ENCODE data around the gene ALPI. TPM values are rescaled to one million over a fixed set of nuclear protein-coding genes. Genes with fewer than 3 reads are reported as not detected.
A peak's percentile ranks its signal among the peaks of the same experiment; 100 is the strongest.

The ALPI gene
- total RNA-seq, 1 donor from 2014 or later = not detected

GRCh38 chr2:232503809-232504323 lies 47.9 kb downstream of the ALPI start:
- peak overlapping the region; percentile 36 to 51 for H3K4me3 ChIP-seq
- no peaks in the 10 kb centered on the region for H3K27me3 ChIP-seq
- DNase-seq (ENCODE audit: extremely low spot score in 2 of 2) = no peak
- no peaks in the 10 kb centered on the region for H3K9me3 ChIP-seq
- H3K4me1 ChIP-seq = peaks cover 16% of the 10 kb centered on the region
- H3K36me3 ChIP-seq = no peaks in the 10 kb centered on the region
- H3K27ac ChIP-seq = no peak overlapping the region
- intact Hi-C loops (cut with DNase I) = no loop called here
- TF ChIP-seq POLR2A (IDR thresholded peaks at IDR 0.05) (no peak), POLR2AphosphoS5 (IDR thresholded peaks at IDR 0.05; ENCODE audit: insufficient read depth in 1 of 2, low read depth in 1 of 2) (no peak)
- TF ChIP-seq, protein P1, sequence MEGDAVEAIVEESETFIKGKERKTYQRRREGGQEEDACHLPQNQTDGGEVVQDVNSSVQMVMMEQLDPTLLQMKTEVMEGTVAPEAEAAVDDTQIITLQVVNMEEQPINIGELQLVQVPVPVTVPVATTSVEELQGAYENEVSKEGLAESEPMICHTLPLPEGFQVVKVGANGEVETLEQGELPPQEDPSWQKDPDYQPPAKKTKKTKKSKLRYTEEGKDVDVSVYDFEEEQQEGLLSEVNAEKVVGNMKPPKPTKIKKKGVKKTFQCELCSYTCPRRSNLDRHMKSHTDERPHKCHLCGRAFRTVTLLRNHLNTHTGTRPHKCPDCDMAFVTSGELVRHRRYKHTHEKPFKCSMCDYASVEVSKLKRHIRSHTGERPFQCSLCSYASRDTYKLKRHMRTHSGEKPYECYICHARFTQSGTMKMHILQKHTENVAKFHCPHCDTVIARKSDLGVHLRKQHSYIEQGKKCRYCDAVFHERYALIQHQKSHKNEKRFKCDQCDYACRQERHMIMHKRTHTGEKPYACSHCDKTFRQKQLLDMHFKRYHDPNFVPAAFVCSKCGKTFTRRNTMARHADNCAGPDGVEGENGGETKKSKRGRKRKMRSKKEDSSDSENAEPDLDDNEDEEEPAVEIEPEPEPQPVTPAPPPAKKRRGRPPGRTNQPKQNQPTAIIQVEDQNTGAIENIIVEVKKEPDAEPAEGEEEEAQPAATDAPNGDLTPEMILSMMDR (IDR thresholded peaks at IDR 0.05) = no peak

GRCh38 chr2:232504438-232504837 lies 48.5 kb downstream of the ALPI start:
- Histone ChIP-seq H3K9me3 (no peaks in the 10 kb centered on the region), H3K4me1 (peaks cover 16% of the 10 kb centered on the region), H3K36me3 (no peaks in the 10 kb centered on the region), H3K27me3 (no peaks in the 10 kb centered on the region), H3K4me3 (no peak overlapping the region), H3K27ac (no peak overlapping the region)
- intact Hi-C loops (cut with DNase I) = no loop called here
- TF ChIP-seq POLR2AphosphoS5 (IDR thresholded peaks at IDR 0.05; ENCODE audit: insufficient read depth in 1 of 2, low read depth in 1 of 2) = no peak
- TF ChIP-seq, protein P1 (IDR thresholded peaks at IDR 0.05) = no peak
- TF ChIP-seq POLR2A (IDR thresholded peaks at IDR 0.05) = no peak
- DNase-seq (ENCODE audit: extremely low spot score in 2 of 2) = no peak

- Histone ChIP-seq H3K27ac (no peak overlapping the region), H3K9me3 (no peaks in the 10 kb centered on the region), H3K27me3 (no peaks in the 10 kb centered on the region), H3K4me3 (no peak overlapping the region), H3K4me1 (peaks cover 16% of the 10 kb centered on the region), H3K36me3 (no peaks in the 10 kb centered on the region)
- TF ChIP-seq, protein P1 (IDR thresholded peaks at IDR 0.05) = no peak
- no peak for TF ChIP-seq POLR2AphosphoS5 (IDR thresholded peaks at IDR 0.05; ENCODE audit: insufficient read depth in 1 of 2, low read depth in 1 of 2)
- intact Hi-C loops (cut with DNase I) = no loop called here
- no peak for DNase-seq (ENCODE audit: extremely low spot score in 2 of 2)
These were observed 49.9 kb downstream of the ALPI start for GRCh38 chr2:232505856-232506255.

DNA sequence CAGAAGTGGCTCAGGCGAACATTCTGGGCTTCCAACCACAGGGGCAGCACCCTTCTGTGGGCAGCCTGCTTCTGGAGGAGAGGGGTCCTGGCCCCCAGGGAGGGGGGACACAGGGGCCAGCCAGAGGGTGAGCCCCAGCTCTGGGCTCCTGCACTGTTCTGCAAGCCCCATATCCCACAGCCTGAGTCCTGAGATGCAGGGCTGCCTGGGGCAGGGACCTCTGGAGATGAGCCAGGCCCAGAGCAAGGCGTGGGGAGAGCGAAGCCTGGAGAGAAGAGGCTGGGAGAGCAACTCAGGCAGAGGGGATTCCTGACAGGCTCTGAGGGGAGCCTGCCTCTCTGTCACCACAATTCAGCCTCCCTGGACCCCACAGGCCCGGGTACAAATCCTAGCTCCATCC lies 50.8 kb downstream of the ALPI start:
- Histone ChIP-seq H3K4me3 (no peak overlapping the region), H3K27me3 (no peaks in the 10 kb centered on the region), H3K27ac (no peak overlapping the region), H3K36me3 (no peaks in the 10 kb centered on the region), H3K4me1 (peaks cover 16% of the 10 kb centered on the region), H3K9me3 (no peaks in the 10 kb centered on the region)
- no peak for DNase-seq (ENCODE audit: extremely low spot score in 2 of 2)
- TF ChIP-seq, protein P1 (IDR thresholded peaks at IDR 0.05) = no peak
- TF ChIP-seq POLR2AphosphoS5 (IDR thresholded peaks at IDR 0.05; ENCODE audit: insufficient read depth in 1 of 2, low read depth in 1 of 2) (no peak), POLR2A (IDR thresholded peaks at IDR 0.05) (no peak)
- intact Hi-C loops (cut with DNase I) = no loop called here

DNA sequence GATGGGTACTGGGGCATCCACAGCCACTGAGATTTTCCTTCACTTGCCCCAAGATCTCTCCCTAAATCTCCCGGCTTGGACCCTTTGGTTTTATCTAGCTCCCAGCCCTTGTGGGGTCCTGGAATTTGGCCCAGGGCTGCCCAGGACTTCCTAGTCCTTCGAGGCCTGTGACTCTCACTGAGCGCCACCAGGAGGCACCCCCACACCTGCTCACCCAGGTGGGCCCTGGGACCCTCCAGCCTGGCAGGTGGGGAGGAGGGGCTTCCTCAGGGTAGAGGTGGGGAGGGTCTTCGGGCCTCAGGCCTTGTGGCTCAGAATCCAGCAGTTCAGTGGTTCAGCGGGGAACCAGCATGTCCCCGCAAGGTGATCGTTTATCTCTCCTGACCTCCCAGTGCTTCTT lies 52.3 kb downstream of the ALPI start:
- DNase-seq (ENCODE audit: extremely low spot score in 2 of 2) = no peak

More for the DNA sequence above, 52.3 kb downstream of the ALPI start:
- Histone ChIP-seq H3K9me3 (no peaks in the 10 kb centered on the region), H3K27me3 (no peaks in the 10 kb centered on the region), H3K27ac (no peak overlapping the region), H3K36me3 (no peaks in the 10 kb centered on the region), H3K4me1 (peaks cover 5% of the 10 kb centered on the region), H3K4me3 (no peak overlapping the region)
- intact Hi-C loops (cut with DNase I) = no loop called here
- TF ChIP-seq POLR2A (IDR thresholded peaks at IDR 0.05) = no peak
- TF ChIP-seq, protein P1 (IDR thresholded peaks at IDR 0.05) = no peak
- no peak for TF ChIP-seq POLR2AphosphoS5 (IDR thresholded peaks at IDR 0.05; ENCODE audit: insufficient read depth in 1 of 2, low read depth in 1 of 2)
